ENCODE measurements around the gene ABR.
A peak's percentile ranks its signal among the peaks of the same experiment; 100 is the strongest.

The ABR gene

GRCh38 chr17:1008008-1008761 lies 171.6 kb downstream of the ABR start:
- DNase-seq (ENCODE audit: low spot score): no peak

GRCh38 chr17:1007310-1008007 lies 172.3 kb downstream of the ABR start:
- DNase-seq (ENCODE audit: low spot score): no peak

GRCh38 chr17:1006054-1006453 lies 173.7 kb downstream of the ABR start:
- DNase-seq (ENCODE audit: low spot score): no peak

- DNase-seq (ENCODE audit: low spot score): peak; percentile 35
Observed at GRCh38 chr17:1005361-1005946, 174.3 kb downstream of the ABR start.

- no peak for DNase-seq (ENCODE audit: low spot score)
Observed at GRCh38 chr17:1004769-1005295, 174.9 kb downstream of the ABR start.

- no peak for DNase-seq (ENCODE audit: low spot score)
Observed at GRCh38 chr17:1003972-1004768, 175.6 kb downstream of the ABR start.

GRCh38 chr17:1003633-1003971 lies 176.2 kb downstream of the ABR start:
- DNase-seq (ENCODE audit: low spot score): no peak

- DNase-seq (ENCODE audit: low spot score): no peak
Observed at GRCh38 chr17:1002771-1003555, 176.8 kb downstream of the ABR start.

- DNase-seq (ENCODE audit: low spot score): no peak
Observed at GRCh38 chr17:1002412-1002753, 177.4 kb downstream of the ABR start.

GRCh38 chr17:1001640-1002411 lies 178.0 kb downstream of the ABR start:
- no peak for DNase-seq (ENCODE audit: low spot score)

- DNase-seq (ENCODE audit: low spot score): peak; percentile 30
Observed at GRCh38 chr17:1000597-1001461, 179.0 kb downstream of the ABR start.

GRCh38 chr17:998111-998510 lies 181.7 kb downstream of the ABR start:
- no peak for DNase-seq (ENCODE audit: low spot score)

GRCh38 chr17:996554-997344 lies 183.0 kb downstream of the ABR start, which contains the start of gene TIMM22:
Gene TIMM22, plus strand, starts transcription at chr17:997129. Its CDS starts 14 bp downstream, at chr17:997143.
- DNase-seq (ENCODE audit: low spot score): peak; percentile 99

- peak; percentile 79 for DNase-seq (ENCODE audit: low spot score)
Observed at GRCh38 chr17:995324-995723, 184.5 kb downstream of the ABR start.

GRCh38 chr17:992933-993332 lies 186.8 kb downstream of the ABR start:
- no peak for DNase-seq (ENCODE audit: low spot score)

GRCh38 chr17:988561-988960 lies 191.2 kb downstream of the ABR start:
- no peak for DNase-seq (ENCODE audit: low spot score)

GRCh38 chr17:987931-988330 lies 191.8 kb downstream of the ABR start:
- DNase-seq (ENCODE audit: low spot score): no peak

GRCh38 chr17:986322-986929 lies 193.4 kb downstream of the ABR start:
- DNase-seq (ENCODE audit: low spot score): no peak
